Mammary epithelial cell (primary cell): ENCODE data around the gene SH3TC2.

Experiments
- CTCF ChIP-seq, 2 donors: IDR thresholded peaks in 1 of 2; conservative IDR thresholded peaks in 1 of 2; 2 replicates each; pipeline ENCODE4 v1.5.1; 2011 to 2012; ENCODE audit warnings: inconsistent platforms in 2 of 2, low read length in 2 of 2, mild to moderate bottlenecking in 2 of 2, control low read depth in 1 of 2, low read depth in 1 of 2; ENCODE audit not compliant: insufficient read depth in 1 of 2; ENCODE audit errors: extremely low read depth in 1 of 2
- EZH2 ChIP-seq: IDR thresholded peaks from 2 replicates; pipeline ENCODE4 v1.6.1; 2012; ENCODE audit warnings: low read length, inconsistent platforms, borderline replicate concordance

GRCh38 chr5:148957591-148958202 lies 105.2 kb downstream of the SH3TC2 start:
- TF ChIP-seq CTCF (conservative IDR thresholded peaks at IDR 0.05 in 1 of 2, IDR thresholded peaks at IDR 0.05 in 1 of 2; ENCODE audit: extremely low read depth in 1 of 2, insufficient read depth in 1 of 2, low read depth in 1 of 2, low read length in 2 of 2) (peak; percentile 90), EZH2 (no peak)
